Measurements from ENCODE around the gene SCYL1. TPM values are rescaled to one million over a fixed set of nuclear protein-coding genes. Genes with fewer than 3 reads are reported as not detected.

Gene SCYL1
- total and polyA plus RNA-seq, 2 experiments from 2014 or later = 83.9 to 167 TPM

GRCh38 chr11:65556470-65557279, 31.8 kb downstream of the SCYL1 start:
- H3K4me2 ChIP-seq = peak overlapping the region; percentile 96
- H3K27ac ChIP-seq = peak overlapping the region; percentile 98
- no peaks in the 10 kb centered on the region for H3K9me3 ChIP-seq (ENCODE audit: low read depth)
- H3K36me3 ChIP-seq (replicated peaks; ENCODE audit: insufficient read depth, low read depth) = no peaks in the 10 kb centered on the region
- no peaks in the 10 kb centered on the region for H3K27me3 ChIP-seq
- peak overlapping the region; percentile 36 for H2AFZ ChIP-seq
- H3K79me2 ChIP-seq = peaks cover 29% of the 10 kb centered on the region
- peaks cover 59% of the 10 kb centered on the region for H3K4me1 ChIP-seq (ENCODE audit: insufficient read depth)
- no peak for DNase-seq (ENCODE audit: low spot score)
- H3K9me2 ChIP-seq (replicated peaks; ENCODE audit: insufficient read depth) = no peaks in the 10 kb centered on the region
- WGBS (ENCODE audit: low lambda C conversion rate, missing lambda C conversion rate) = 79% methylated on average over 11 of the region's 12 CpGs
- TF ChIP-seq EZH2phosphoT487 (IDR thresholded peaks at IDR 0.05; ENCODE audit: low read depth, severe bottlenecking, unreplicated experiment) (no peak), CTCF (IDR thresholded peaks at IDR 0.05; ENCODE audit: poor library complexity) (no peak), EZH2 (IDR thresholded peaks at IDR 0.05; ENCODE audit: borderline replicate concordance) (no peak)
- H4K20me1 ChIP-seq (ENCODE audit: insufficient read depth, poor library complexity, severe bottlenecking) = no peaks in the 10 kb centered on the region
- peak overlapping the region; percentile 60 for H3K4me3 ChIP-seq

GRCh38 chr11:65557280-65558001, 32.6 kb downstream of the SCYL1 start:
- Histone ChIP-seq H3K9me3 (ENCODE audit: low read depth) (no peaks in the 10 kb centered on the region), H3K27me3 (no peaks in the 10 kb centered on the region), H2AFZ (peak overlapping the region; percentile 36), H3K9me2 (replicated peaks; ENCODE audit: insufficient read depth) (no peaks in the 10 kb centered on the region), H3K36me3 (replicated peaks; ENCODE audit: insufficient read depth, low read depth) (no peaks in the 10 kb centered on the region), H3K4me3 (peak overlapping the region; percentile 60), H3K4me2 (peak overlapping the region; percentile 96), H3K4me1 (ENCODE audit: insufficient read depth) (peaks cover 59% of the 10 kb centered on the region), H3K27ac (peak overlapping the region; percentile 98), H3K79me2 (peaks cover 29% of the 10 kb centered on the region), H4K20me1 (ENCODE audit: insufficient read depth, poor library complexity, severe bottlenecking) (no peaks in the 10 kb centered on the region)
- WGBS (ENCODE audit: low lambda C conversion rate, missing lambda C conversion rate) = 6% methylated on average over 9 of the region's 47 CpGs
- no peak for TF ChIP-seq EZH2 (IDR thresholded peaks at IDR 0.05; ENCODE audit: borderline replicate concordance)
- TF ChIP-seq CTCF (IDR thresholded peaks at IDR 0.05; ENCODE audit: poor library complexity) = no peak
- TF ChIP-seq EZH2phosphoT487 (IDR thresholded peaks at IDR 0.05; ENCODE audit: low read depth, severe bottlenecking, unreplicated experiment) = no peak
- DNase-seq (ENCODE audit: low spot score) = no peak

- H3K4me1 ChIP-seq (ENCODE audit: insufficient read depth) = peaks cover 59% of the 10 kb centered on the region
- WGBS (ENCODE audit: low lambda C conversion rate, missing lambda C conversion rate) = 2% methylated on average over 22 of the region's 79 CpGs
- H3K36me3 ChIP-seq (replicated peaks; ENCODE audit: insufficient read depth, low read depth) = no peaks in the 10 kb centered on the region
- H3K9me2 ChIP-seq (replicated peaks; ENCODE audit: insufficient read depth) = no peaks in the 10 kb centered on the region
- H3K79me2 ChIP-seq = peaks cover 29% of the 10 kb centered on the region
- H3K27ac ChIP-seq = peak within 1 kb of the TSS; percentile 98
- peak; percentile 89 for DNase-seq (ENCODE audit: low spot score)
- H3K4me2 ChIP-seq = peak within 1 kb of the TSS; percentile 96
- peak within 1 kb of the TSS; percentile 36 for H2AFZ ChIP-seq
- no peaks in the 10 kb centered on the region for H4K20me1 ChIP-seq (ENCODE audit: insufficient read depth, poor library complexity, severe bottlenecking)
- no peaks in the 10 kb centered on the region for H3K27me3 ChIP-seq
- H3K9me3 ChIP-seq (ENCODE audit: low read depth) = no peaks in the 10 kb centered on the region
- H3K4me3 ChIP-seq = peak within 1 kb of the TSS; percentile 60
- TF ChIP-seq CTCF (IDR thresholded peaks at IDR 0.05; ENCODE audit: poor library complexity) (no peak), EZH2phosphoT487 (IDR thresholded peaks at IDR 0.05; ENCODE audit: low read depth, severe bottlenecking, unreplicated experiment) (no peak), EZH2 (IDR thresholded peaks at IDR 0.05; ENCODE audit: borderline replicate concordance) (no peak)
These were observed 33.4 kb downstream of the SCYL1 start, which contains the start of gene LTBP3 for GRCh38 chr11:65558002-65558929. Gene LTBP3, minus strand, starts transcription at chr11:65558359. Its CDS starts 400 bp downstream, at chr11:65557959.

Measured in hepatocyte (in vitro differentiated cells).